ENCODE data around the gene TCEANC2.
"Not testable (repeated sequence)": the region's sequence is repeated elsewhere in the genome, so short reads cannot be mapped to it uniquely, and the experiment has no call there.

The TCEANC2 gene

DNA sequence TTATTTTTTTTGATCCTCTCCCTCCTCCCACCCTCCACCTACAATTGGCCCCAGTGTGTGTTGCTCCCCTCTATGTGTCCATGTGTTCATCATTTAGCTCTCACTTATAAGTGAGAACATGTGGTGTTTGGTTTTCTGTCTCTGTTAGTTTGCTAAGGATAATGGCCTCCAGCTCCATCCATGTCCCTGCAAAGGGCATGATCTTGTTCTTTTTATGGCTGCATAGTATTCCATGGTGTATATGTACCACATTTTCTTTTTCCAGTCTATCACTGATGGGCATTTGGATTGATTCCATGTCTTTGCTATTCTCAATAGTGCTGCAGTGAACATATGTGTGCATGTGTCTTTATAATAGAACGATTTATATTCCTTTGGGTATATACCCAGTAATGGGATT lies 28.6 kb upstream of the TCEANC2 start:
- not testable (repeated sequence) for DNase-seq (ENCODE audit: low read depth in 2 of 3, low spot score in 2 of 3)

DNA sequence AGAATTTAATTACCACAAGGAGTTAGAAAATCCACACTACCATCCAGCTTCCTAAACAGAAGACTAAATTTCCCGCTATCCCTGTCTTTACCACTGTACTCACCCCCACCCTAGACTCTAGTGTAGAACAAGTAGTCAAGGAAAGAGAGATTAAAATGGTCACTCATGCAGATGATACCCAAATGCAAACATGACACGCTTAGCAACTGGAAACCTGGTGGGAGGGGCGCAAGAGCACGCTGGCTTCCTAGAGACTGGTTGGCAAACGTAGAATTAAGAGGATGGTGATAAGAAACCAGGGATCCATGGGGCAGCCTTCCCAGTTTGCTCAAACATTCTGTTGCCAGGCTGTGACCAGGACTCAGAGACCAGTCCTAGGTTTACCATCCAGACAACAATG lies 25.6 kb upstream of the TCEANC2 start:
- DNase-seq (ENCODE audit: low read depth in 2 of 3, low spot score in 2 of 3) = no peak

DNA sequence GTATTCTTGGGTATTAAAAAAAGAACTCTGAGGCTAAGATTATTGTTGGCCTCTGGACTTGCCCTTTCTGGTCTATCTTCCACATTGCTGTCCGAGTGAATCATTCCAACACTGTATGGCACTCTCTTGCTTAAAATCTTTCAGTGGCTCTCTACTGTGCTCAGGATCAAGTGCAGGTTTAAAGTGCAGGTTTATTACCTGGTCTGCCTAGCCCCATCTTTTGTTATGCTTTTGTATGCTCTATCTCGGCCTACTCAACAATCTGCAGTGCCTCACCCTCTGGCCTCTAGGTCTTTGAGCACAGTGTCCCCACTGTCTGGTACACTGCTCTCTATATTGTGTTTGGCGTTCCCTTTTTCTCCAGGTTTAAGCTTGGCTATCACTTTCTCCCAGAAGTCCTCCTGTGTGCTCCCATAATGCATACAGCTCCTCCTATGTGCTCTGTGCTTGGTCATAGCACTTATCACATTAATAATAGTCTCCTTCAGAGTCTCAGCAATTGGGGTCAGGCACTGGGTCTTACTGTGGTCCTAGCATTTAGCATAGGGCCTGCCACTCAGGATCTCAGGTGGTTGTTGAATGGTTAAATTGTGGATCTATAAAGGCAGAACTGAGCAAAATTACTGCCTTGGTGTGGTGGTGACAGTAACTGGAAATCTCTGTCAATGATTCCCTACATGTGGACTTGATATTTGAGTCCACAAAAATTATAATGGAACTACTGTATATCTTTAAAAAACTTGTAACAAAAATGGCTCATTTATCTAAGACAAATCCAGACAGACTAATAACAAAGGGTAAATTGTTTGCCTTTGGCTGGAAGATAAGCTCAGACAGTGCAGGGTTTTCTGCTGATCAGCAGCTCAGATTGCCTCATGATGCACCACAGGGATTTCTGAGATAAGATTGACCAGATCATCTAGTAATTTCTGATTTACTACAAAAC lies 24.8 kb upstream of the TCEANC2 start:
- DNase-seq (ENCODE audit: low read depth in 2 of 3, low spot score in 2 of 3) = no peak

DNA sequence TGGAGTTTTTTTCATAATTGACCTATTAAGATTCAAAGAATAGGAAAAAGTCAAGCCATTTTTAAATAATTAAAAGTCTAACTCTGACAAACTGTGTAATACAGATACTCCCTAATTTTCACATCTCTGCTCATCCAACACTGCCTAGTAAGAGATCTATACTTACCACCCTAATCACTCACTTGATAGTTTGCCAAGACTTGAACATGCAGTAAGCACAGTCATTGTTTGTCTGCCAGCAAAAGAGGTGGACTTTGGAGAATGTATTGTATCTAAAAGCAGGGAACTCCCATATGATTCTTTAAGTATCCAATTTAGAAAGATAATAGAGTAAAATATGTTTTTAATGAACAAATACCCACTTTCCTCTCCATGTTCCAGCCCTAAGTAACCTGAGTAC lies 15.9 kb upstream of the TCEANC2 start:
- DNase-seq (ENCODE audit: low read depth in 2 of 3, low spot score in 2 of 3) = no peak

DNA sequence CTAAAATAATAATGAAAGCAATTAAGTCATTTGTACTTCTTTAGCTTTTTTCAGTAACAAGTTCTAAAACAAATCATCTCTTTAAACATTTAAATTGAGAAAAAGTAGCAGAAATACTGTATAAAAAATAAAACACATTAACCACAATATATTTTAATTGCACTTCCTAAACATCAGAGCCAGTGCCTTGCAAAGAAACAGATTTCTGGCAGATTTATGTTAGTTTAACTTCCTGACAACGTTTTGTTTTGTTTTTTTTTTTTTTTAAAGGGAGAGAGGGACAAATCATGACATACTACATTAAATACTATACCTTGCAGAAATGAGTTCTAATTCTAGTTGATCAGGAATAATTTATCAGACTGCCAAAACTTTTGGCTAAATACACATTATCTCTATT lies 11.6 kb upstream of the TCEANC2 start:
- no peak for DNase-seq (ENCODE audit: low read depth in 2 of 3, low spot score in 2 of 3)

DNA sequence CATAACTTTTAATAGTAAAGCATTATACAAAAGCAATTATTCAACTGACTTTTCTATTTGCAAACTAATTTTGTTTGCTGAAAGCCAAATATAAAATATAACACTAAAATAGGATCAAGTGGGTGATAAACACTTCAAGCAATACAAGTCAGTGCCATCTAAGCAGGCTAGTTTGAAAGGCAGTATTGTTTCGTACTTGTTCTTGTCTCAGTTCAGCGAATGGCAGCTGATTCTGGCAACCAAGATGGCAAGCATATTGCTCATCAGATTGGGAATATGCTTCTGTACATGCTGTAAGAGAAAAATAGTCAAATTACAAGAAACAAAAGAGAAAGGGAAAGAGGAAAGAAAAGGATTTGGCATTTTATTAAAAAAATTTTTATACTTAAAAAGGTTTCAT lies 7.9 kb upstream of the TCEANC2 start:
- DNase-seq (ENCODE audit: low read depth in 2 of 3, low spot score in 2 of 3) = no peak

DNA sequence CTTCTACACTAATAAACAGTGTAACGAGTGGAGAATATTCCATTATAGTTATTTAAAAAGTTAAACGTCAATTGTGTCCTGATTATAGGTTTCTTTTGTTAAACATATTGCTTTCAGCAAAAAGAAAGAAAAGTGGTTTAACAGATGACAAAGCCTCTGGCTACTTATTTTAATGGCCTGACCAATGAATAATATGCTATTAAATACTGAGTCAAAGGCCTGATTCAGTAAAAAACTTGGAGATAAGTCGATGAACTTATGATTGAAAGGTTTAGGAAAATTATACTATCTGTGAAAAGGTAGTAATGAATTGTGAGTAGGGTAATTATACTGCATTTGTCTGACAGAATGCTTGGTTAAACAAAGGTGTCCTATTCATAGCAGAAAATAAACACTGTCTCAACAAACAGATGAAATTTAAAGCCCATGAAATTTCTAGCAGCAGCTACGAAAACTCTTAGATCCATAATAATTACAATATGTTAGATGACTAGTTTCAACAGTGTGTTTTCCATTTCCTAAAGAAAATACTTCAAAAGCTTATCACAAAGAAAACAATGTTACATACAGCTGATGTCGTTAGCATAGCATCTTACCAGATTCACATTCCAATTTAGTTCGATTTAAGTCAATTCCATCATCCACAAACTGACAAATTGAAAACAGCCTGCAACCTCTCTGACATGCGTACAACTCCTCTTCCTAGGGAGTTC lies 6.6 kb upstream of the TCEANC2 start:
- DNase-seq (ENCODE audit: low read depth in 2 of 3, low spot score in 2 of 3) = no peak

DNA sequence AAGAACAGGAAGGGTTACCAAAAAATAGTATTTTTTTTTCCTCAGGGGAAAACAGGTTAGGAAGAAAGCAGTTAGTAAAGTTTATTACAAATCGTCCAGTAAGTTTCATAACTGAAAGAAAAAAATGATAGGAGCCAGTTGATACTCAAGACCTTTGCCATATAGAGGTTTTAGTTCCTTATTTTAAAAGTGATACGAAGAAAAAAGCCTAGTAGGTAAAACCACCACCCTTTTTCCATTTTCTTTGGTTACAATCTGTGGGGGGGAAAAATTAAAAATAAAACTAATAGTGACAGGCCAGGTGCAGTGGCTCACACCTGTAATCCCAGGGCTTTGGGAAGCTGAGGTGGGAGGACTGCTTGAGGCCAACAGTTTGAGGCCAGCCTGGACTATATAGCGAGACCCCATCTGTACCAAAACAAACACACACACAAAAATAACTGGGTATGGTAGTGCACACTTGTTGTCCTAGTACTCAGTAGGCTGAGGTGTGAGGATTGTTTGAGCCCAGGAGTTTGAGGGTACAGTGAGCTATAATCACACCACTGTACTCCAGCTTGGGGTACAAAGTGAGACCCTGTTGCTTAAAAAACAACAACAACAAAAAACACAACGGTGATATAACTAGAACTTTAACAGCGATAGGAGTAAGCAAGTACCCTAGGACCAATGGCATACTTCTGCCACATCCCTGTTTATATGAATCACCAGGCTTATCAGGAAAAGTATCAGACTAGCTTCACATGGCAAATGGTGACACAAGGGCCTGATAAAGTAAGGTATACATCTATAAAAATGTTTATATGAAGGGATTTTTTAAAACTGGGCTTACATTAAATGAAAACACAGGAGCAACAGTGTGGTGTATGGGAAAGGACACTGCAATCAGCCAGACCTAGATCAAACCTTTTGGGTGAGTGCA lies 5.8 kb upstream of the TCEANC2 start:
- no peak for DNase-seq (ENCODE audit: low read depth in 2 of 3, low spot score in 2 of 3)

DNA sequence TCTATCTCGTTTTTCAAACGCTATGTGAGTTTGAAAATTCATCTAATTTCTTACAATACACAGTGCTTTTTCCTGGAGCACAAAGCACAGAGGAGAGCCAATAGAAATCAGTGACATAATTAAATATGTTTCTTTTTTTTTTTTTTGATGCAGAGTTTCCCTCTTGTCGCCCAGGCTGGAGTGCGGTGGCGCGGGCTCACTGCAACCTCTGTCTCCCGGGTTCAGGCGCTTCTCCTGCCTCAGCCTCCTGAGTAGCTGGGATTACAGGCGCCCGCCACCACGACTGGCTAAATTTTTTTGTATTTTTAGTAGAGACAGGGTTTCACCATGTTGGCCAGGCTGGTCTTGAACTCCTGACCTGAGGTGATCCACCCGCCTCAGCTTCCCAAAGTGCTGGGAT lies 3.0 kb upstream of the TCEANC2 start:
- not testable (repeated sequence) for DNase-seq (ENCODE audit: low read depth in 2 of 3, low spot score in 2 of 3)

DNA sequence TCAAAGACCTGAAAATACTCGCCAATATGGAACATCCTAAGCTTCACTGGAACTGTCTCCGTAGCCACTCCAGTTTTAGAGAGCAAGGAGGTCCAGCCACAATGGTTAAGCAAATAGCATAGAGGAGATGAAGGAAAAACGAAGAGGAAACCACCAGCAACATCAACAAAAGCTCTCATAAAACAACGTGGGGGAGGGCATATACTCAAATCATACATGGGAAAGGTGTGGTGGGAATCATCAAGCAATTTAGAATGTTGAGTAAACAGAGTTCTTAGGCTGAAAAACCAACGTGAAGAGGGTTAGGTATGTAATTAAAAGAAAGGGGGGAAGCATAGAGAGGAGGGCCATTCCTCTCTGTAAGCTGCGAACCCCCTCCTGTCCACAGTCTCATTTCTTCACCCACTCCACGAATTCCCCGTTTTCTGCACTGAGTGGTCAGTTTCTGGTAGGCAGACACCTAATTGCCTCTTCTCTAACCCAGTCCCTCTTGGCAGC lies 1.4 kb upstream of the TCEANC2 start:
- DNase-seq (ENCODE audit: low read depth in 2 of 3, low spot score in 2 of 3) = no peak

DNA sequence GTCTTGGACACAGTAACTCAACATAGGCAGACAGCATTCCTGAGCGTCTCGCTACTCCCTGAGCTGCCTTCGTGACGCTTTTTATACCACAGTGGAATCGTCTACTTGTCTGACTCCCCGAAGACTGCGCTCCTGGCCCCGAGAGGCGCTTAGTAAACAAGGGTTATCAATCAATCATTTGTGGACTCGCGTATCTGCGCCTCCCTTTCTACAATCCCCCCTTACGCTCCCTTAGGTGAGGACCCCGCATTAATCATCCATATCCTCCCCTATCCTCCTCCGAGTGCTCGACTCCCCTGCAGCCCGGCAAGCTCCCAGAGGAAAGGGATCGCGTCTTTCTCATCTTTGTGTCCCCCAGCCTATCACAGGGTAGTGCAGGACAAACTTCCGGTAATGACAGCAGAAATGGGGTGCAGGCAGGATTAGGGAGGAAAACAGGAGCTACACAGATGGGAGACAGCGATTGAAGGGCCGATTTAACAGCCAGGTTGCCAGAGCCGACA lies 926 bp upstream of the TCEANC2 start:
- peak in 2 of 3 experiments; percentile 5 to 18 for DNase-seq (ENCODE audit: low read depth in 2 of 3, low spot score in 2 of 3)

DNA sequence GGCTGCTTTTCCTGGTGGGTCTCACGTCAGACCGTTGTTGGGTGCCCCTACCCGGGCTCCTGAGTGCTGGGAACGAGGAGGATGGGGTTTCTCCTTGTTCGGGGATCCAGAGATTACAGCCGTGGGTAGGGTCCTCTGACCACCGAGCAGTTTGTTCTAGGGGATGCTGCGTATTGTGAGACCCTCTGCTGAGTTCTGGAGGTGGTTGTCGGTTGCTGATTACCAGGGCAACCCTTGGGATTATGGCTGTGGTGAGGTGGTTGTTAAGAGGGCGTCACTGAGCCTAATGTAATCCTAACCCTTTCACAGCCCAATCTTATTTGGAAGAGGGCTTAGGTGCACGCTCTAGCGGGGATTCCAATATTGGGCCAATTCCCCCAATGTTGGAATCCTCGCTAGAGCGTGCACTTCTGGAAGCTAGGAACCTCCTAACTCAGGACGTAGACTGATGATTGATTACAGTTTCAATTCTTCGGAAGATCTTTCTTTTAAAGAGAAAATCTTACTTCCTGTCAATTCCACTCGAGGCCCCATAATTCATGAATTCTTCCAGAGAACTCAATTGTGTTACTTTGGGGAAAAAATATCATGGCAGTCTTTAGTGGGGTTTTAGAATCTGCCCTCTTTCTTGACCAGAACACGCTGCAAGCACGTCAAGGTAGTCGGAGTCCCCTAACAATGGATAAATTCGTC lies 483 bp downstream of the TCEANC2 start:
- no peak for DNase-seq (ENCODE audit: low read depth in 2 of 3, low spot score in 2 of 3)

DNA sequence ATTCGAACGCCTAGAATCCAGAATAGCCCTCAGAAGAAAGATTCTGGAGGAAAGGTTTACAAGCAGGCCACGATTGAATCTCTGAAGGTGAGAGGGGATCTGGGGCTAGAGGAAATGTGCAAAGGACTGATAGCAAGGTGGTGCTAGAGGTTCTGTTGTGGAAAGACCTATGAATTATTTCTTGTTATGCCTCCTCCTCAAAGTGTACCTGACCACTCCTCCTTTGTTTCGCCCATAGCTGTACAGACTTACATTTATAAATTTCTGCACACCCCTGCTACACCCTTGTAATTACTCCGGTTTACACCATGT lies 986 bp downstream of the TCEANC2 start:
- DNase-seq (ENCODE audit: low read depth in 2 of 3, low spot score in 2 of 3) = no peak

DNA sequence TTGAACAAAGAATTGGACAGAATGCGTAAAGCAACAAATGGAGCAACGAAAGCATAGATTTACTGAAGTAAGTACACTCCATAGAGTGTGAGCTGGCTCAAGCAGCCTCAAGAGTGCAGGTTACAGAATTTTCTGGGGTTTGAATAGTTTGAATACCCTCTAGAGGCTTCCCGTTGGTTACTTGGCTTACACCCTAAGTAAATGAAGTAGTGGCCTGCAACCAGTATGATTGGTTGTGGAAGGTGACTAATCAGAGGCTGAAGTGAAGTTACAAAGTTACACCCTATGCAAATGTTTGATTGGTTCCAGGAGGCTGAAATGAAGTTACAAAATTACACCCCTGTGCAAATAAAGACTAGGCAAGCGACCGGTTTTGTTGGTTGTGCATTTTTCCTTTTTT lies 10.9 kb downstream of the TCEANC2 start:
- no peak for DNase-seq (ENCODE audit: low read depth in 2 of 3, low spot score in 2 of 3)

DNA sequence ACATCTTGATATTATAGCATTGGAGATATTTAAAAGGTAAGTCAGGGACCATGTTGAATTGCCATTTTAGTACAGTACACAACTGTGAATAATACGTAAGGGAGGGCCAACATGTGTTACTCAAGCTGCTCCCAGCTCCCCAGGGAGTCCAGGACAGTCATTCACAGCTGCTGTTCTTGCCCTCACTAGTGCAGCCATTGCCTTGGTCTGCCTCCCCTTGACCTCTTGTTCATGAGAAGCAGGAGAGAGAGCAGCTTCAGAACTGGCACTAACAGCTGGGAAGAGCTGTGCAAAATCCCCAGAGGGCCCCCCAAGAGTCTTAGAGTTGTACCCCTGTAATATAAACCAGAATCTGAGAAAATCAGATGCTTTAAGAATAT lies 16.4 kb downstream of the TCEANC2 start:
- DNase-seq (ENCODE audit: low read depth in 2 of 3, low spot score in 2 of 3) = no peak

DNA sequence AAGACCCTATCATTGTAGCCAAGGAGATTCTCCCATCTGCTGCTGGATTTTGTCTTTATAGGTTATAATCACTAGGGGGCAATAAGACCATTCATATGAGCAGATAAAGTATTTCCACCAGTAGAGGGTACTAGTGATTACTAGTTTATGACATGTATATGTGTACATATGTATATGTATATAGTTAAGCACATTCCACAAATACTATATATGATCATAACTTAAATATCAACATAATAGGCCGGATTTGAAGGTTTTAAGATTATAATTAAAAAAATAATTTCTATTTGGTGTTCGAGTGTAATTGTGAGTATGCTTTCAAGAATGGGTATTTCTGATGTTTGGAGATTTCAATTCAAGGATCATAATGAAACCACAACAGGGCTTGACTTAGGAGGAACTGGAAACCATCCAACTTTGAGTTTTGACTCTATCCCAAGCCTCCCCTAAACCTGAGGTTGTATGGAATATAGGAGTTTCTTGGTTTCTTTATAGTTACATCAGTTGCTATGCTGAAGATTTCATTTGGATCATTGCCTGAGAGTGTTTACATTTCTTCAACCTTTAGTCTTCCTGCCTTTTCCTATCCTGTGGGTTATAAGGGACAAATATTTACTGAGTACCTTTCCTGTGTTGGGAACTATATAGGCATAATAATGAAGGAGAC lies 16.9 kb downstream of the TCEANC2 start:
- DNase-seq (ENCODE audit: low read depth in 2 of 3, low spot score in 2 of 3) = no peak

DNA sequence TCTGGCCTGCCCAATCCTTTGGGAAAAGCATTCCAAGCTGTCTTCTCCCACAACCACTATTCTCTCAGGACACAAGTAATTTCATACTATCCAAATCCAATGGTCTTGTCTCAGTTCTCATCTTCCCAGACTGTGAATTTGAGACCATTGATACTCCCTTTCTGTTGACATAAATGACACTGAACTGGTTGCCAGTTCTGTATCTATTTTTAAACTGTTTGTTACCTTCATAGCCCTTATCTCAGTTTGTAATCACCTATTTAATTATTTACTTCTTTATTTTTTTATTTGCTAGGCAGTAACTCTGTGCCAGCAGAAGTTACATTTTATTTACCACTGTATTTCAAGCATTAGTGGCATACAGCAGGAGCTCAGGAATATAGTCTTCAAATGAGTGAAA lies 24.0 kb downstream of the TCEANC2 start:
- DNase-seq (ENCODE audit: low read depth in 2 of 3, low spot score in 2 of 3) = no peak

DNA sequence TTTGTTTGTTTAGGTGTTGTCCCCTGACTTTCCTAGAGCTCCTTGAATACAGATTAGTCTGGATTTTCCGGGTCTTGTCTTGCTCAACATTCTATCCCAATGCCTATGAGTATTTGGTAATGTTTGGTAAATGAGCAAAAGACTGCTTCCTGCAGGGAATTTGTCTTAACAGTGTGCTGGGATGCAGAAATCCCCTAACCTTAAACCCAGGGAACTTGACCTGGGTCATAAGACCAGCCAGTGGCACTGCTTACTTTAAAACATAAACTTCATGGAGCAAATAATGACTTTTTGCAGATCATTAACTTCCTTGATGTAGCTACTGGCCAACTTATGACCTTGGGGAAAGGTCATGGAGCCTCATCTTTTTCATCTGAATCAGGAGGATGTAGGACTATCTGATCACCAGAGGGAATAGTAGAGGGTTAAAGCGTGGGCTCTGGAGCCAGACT lies 27.2 kb downstream of the TCEANC2 start:
- DNase-seq (ENCODE audit: low read depth in 2 of 3, low spot score in 2 of 3) = no peak

DNA sequence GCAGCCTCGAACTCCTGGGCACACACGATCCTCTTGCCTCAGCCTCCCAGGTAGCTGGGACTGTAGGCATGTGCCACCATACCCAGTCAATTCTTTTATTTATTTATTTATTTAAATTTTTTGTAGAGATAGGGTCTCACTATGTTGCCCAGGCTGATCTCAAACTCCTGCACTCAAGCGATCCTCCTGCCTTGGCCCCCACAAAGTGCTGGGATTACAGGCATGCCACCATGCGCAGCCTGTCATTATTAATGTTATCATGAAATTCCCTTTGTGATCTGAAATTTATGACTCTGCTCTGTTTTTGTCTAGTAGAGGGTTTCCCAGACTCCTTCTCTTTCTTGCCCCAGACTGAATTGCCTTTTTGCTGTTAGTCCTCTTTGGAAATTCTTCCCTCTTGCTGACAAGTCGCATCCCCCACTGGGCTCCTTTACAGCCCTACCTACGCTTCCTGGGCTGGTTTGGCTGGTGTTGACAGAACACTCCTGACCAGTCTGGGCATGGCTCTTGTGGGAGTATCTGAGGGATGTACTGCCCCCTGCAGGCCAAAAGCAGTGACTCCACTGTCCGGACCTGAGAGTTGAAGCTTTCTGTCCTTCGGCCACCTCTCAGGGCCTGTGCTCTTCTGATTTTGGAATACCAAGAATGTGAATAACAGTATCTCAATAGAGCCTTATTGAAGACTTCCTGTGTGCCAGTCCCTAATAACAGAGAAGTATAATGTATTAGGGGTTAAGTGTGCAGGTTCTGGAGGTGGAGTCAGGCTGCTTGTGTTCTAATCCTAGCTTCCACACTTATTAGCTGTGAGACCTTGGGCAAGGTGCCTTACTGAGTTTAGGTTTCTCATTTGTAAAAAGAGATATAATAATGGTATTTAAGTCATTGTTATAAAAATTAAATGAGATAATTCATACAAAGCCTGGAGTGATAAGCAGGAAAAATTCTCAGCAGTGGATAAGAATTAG lies 28.2 kb downstream of the TCEANC2 start:
- peak; percentile 12 to 34 (median 23) for DNase-seq (ENCODE audit: low read depth in 2 of 3, low spot score in 2 of 3)
